Measurements from ENCODE around the gene KCNAB2. TPM values are rescaled to one million over a fixed set of nuclear protein-coding genes. Genes with fewer than 3 reads are reported as not detected.
A peak's percentile ranks its signal among the peaks of the same experiment; 100 is the strongest.

Gene KCNAB2
- total RNA-seq, 8 experiments from 2014 or later = 6.3 to 21.9 (median 11.5) TPM

GRCh38 chr1:6142734-6143133 is 97.0 kb downstream of the KCNAB2 start:
- ATAC-seq (replicated peaks in 6 of 8) = no peak
- Histone ChIP-seq H3K4me1 (replicated peaks in 1 of 2) (peaks cover 14 to 20% of the 10 kb centered on the region in 2 donors), H3K4me3 (no peak overlapping the region), H3K27ac (no peak overlapping the region)
- 40 to 100% (median 86%) methylated on average over 1 to 4 of the region's 4 CpGs; no CpG with 5 or more reads in 2 of the 10 experiments for WGBS, 10 experiments
- in situ Hi-C loops (cut with MboI; ENCODE audit: low pct_unique_long_range_greater_than_20kb in 2 of 9, low sequenced_read_pairs in 9 of 9, unreplicated experiment in 9 of 9) = no loop called here

DNA sequence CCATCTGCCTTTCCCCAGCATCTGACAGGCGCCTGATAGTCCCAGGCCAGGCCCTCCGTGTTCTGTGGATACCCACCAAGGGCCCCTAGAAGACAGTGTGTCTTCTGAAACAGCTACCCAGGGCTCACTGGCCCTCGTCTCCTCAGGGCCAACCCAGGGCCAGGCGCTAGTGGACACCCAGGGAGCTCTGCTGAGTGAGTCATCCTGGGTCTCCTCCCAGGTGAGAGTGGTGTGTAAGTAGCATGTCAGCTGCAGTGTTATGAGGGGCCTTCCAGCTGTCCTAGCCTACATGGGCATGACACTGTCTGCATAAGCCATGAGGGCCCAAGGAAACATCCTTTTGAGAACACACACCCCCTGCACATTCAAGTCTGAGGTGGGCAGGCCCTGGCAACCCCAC is 97.7 kb downstream of the KCNAB2 start:
- H3K4me1 ChIP-seq (replicated peaks in 1 of 2) = peaks cover 14 to 24% of the 10 kb centered on the region in 2 donors
- H3K27ac ChIP-seq = no peak overlapping the region
- peak in 7 of 8 experiments; percentile 50 to 76 (median 70) for ATAC-seq (replicated peaks in 6 of 8)
- 53 to 100% (median 92%) methylated on average over 1 to 3 of the region's 4 CpGs; no CpG with 5 or more reads in 3 of the 10 experiments for WGBS, 10 experiments
- in situ Hi-C loops (cut with MboI; ENCODE audit: low pct_unique_long_range_greater_than_20kb in 2 of 9, low sequenced_read_pairs in 9 of 9, unreplicated experiment in 9 of 9) = no loop called here
- H3K4me3 ChIP-seq = no peak overlapping the region

DNA sequence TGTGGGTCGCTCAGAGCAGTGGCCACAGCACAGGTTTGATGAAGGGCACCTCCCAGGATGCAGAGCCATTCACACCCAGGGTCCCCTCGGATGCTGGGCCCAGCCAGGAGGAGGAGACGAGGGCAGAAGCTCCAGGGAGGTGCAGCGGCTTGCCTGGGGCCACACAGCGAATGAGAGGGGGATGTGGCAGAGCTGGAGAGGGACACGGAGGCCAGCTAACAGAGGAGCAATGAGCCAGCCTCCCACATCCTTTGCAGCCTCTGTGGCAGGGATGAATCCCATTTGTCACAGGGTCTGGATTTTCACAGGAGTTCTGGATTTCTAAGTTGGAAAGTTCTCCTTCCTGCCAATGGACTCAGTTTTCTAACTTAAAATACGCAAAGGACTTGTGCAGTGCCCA is 98.5 kb downstream of the KCNAB2 start:
- 33 to 90% (median 72%) methylated on average over 1 to 5 of the region's 7 CpGs; no CpG with 5 or more reads in 6 of the 10 experiments for WGBS, 10 experiments
- H3K4me3 ChIP-seq = no peak overlapping the region
- peaks cover 17 to 29% of the 10 kb centered on the region in 2 donors for H3K4me1 ChIP-seq (replicated peaks in 1 of 2)
- in situ Hi-C loops (cut with MboI; ENCODE audit: low pct_unique_long_range_greater_than_20kb in 2 of 9, low sequenced_read_pairs in 9 of 9, unreplicated experiment in 9 of 9) = no loop called here
- ATAC-seq (replicated peaks in 6 of 8) = no peak
- H3K27ac ChIP-seq = no peak overlapping the region

- Histone ChIP-seq H3K4me3 (no peak overlapping the region), H3K4me1 (replicated peaks in 1 of 2) (peaks cover 19 to 31% of the 10 kb centered on the region in 2 donors), H3K27ac (no peak overlapping the region)
- 8 to 42% (median 20%) methylated on average over 2 to 14 of the region's 16 CpGs; no CpG with 5 or more reads in 3 of the 10 experiments for WGBS, 10 experiments
- in situ Hi-C loops (cut with MboI; ENCODE audit: low pct_unique_long_range_greater_than_20kb in 2 of 9, low sequenced_read_pairs in 9 of 9, unreplicated experiment in 9 of 9) = no loop called here
- ATAC-seq (replicated peaks in 6 of 8) = peak in 1 of 8 experiments; percentile 7
Measured at GRCh38 chr1:6144647-6145395, 99.1 kb downstream of the KCNAB2 start.

GRCh38 chr1:6145396-6145750 is 99.7 kb downstream of the KCNAB2 start:
- Histone ChIP-seq H3K27ac (no peak overlapping the region), H3K4me1 (replicated peaks in 1 of 2) (peaks cover 19 to 31% of the 10 kb centered on the region in 2 donors), H3K4me3 (no peak overlapping the region)
- 13 to 100% (median 62%) methylated on average over 1 to 2 of the region's 2 CpGs; no CpG with 5 or more reads in 5 of the 10 experiments for WGBS, 10 experiments
- no peak for ATAC-seq (replicated peaks in 6 of 8)
- in situ Hi-C loops (cut with MboI; ENCODE audit: low pct_unique_long_range_greater_than_20kb in 2 of 9, low sequenced_read_pairs in 9 of 9, unreplicated experiment in 9 of 9) = no loop called here

DNA sequence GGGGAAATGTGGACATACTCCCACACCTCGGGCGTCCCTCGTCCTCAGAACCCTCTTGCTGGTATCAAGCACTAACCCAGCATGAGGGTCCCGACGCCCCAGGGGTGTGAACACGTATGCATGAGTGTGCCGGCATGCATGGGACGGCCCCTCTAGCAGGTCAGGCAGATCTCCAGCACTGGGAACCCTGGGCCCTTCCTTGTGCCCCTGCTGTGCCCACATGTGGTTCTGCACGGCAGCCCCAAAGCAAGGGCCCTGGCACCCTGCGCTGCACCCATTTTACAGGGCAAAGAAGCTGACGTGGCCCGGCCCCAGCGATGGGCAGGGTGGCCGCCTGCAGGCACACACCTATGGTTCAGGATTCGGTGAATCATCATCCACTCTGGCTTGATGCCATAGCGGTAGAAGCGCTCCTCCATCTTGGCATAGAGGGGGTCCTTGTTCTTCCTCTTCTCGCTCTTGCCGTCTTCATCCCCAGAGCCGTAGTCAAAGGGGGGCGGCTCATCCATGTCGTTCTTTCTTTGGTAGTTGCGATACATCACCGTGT is 100.2 kb downstream of the KCNAB2 start:
- in situ Hi-C loops (cut with MboI; ENCODE audit: low pct_unique_long_range_greater_than_20kb in 2 of 9, low sequenced_read_pairs in 9 of 9, unreplicated experiment in 9 of 9) = no loop called here
- no peak overlapping the region for H3K27ac ChIP-seq
- no peak overlapping the region for H3K4me3 ChIP-seq
- peaks cover 19 to 31% of the 10 kb centered on the region in 2 donors for H3K4me1 ChIP-seq (replicated peaks in 1 of 2)
- WGBS, 10 experiments = 68 to 100% (median 88%) methylated on average over 3 to 7 of the region's 24 CpGs; no CpG with 5 or more reads in 6 of the 10 experiments
- ATAC-seq (replicated peaks in 6 of 8) = no peak

DNA sequence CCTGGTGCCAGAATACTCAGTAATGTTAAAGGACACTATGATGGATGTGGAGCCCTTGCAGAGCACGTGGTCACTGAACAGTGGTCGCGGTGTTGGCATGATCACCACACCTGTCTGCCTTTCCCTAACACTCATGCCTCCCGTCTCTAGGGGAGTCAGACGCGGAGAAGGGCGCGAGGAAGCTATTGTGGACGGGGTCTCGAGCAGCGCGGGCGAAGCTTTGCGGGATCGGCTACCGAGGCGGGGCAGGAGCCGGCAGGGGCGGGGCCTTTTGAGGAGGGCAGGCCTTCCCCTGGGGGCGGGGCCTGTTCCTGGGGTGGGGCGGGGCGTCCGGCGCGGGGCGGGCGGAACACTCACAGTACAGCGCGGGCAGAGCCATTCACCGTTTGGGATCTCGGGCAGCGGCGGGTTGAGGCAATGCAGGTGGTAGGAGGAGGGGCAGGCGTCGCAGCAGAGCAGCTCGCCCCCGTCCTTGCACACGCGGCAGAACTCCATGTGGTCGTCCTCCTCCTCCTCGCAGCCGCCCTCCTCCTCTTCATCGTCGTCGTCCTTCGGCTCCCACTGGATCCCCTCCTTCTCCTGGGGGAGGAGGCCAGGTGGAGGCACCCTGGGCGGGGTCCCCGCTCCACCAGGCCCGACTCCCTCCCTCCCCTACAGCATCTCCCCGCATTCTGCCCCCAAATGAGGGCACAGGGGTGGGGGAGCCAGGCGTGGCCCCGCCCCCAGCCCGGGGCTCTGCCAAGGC is 103.0 kb downstream of the KCNAB2 start:
- Histone ChIP-seq H3K4me3 (peak overlapping the region; percentile 5 to 21 (median 12)), H3K4me1 (replicated peaks in 1 of 2) (peaks cover 31 to 43% of the 10 kb centered on the region in 2 donors), H3K27ac (no peak overlapping the region)
- ATAC-seq (replicated peaks in 6 of 8) = peak; percentile 79 to 95 (median 87)
- in situ Hi-C loops (cut with MboI; ENCODE audit: low pct_unique_long_range_greater_than_20kb in 2 of 9, low sequenced_read_pairs in 9 of 9, unreplicated experiment in 9 of 9) = no loop called here
- WGBS, 10 experiments = 0 to 5% (median 0%) methylated on average over 4 to 10 of the region's 53 CpGs; no CpG with 5 or more reads in 7 of the 10 experiments

DNA sequence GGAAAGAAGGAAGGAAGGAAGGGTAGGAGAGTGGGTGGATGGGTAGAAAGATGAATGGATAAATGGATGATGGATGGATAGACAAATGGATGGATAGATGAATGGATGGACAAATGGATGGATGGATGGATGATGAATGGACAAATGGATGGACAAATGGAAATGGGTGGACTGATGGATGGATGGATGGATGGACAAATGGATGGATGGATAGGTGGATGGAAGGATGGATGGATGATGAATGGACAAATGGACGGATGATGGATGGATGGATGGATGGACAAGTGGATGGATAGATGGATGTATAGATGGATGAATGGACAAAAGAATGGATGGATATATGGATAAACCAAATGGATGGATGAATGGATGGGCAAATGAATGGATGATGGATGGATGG is 103.9 kb downstream of the KCNAB2 start:
- ATAC-seq (replicated peaks in 6 of 8) = no peak
- H3K27ac ChIP-seq = no peak overlapping the region
- WGBS, 10 experiments = 45 to 100% (median 90%) methylated on average over 1 of the region's 1 CpG
- in situ Hi-C loops (cut with MboI; ENCODE audit: low pct_unique_long_range_greater_than_20kb in 2 of 9, low sequenced_read_pairs in 9 of 9, unreplicated experiment in 9 of 9) = no loop called here
- H3K4me3 ChIP-seq = no peak overlapping the region
- peaks cover 26 to 34% of the 10 kb centered on the region in 2 donors for H3K4me1 ChIP-seq (replicated peaks in 1 of 2)

DNA sequence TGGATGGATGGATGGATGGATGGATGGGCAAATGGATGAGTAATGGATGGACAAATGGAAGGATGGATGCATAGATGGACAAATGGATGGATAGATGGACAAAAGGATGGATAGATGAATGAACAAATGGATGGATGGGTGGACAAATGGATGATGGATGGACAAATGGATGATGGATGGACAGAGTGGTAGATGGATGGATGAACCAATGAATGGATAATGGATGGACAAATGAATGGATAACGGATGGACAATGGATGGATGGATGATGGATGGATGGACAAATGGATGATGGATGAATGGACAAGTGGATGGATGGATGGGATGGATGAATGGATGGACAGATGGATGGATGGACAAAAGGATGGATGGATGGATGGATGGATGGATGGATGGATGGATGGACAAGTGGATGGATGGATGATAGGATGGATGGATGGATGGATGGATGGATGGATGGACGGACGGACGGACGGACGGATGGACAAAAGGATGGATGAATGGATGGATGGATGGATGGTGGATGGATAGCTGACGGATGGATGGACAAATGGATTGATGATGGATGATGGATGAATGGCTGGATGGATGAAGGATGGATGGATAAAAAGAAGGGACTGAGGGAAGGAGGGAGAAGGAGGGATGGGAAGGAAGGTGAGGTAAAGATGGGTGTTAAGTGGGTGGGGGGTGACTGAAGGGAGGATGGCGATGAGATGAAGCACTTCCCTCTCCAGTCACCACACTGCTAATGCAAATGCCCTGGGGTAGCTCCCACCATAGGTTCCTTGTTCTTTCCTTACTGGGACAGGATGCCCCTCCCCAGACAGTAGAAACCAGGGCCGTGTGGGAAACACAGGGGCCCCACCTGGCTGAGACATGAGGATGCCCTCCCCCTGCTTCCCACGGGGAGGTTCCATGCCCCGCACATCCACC is 104.6 kb downstream of the KCNAB2 start:
- no peak for ATAC-seq (replicated peaks in 6 of 8)
- in situ Hi-C loops (cut with MboI; ENCODE audit: low pct_unique_long_range_greater_than_20kb in 2 of 9, low sequenced_read_pairs in 9 of 9, unreplicated experiment in 9 of 9) = no loop called here
- Histone ChIP-seq H3K4me1 (replicated peaks in 1 of 2) (peaks cover 19 to 27% of the 10 kb centered on the region in 2 donors), H3K4me3 (no peak overlapping the region), H3K27ac (no peak overlapping the region)
- WGBS, 10 experiments = 47 to 95% (median 79%) methylated on average over 3 to 8 of the region's 11 CpGs

Other genes starting within 250 kb of the KCNAB2 start
- 10 to 100 TPM in 4 of 8 experiments, 1 to 10 TPM in 4; 4.5 to 20.2 (median 11.0) TPM for gene NPHP4, start 53.5 kb upstream of the KCNAB2 start, total RNA-seq
- 10 to 100 TPM in 1 of 8 experiments, 1 to 10 TPM in 1, under 1 TPM in 6; 0.15 to 18.4 (median 0.63) TPM for gene CHD5, start 134.4 kb downstream of the KCNAB2 start, total RNA-seq
- gene RPL22, start 153.7 kb downstream of the KCNAB2 start, total RNA-seq = 100 to 1,000 TPM; 340 to 786 (median 466) TPM
- gene RNF207, start 160.2 kb downstream of the KCNAB2 start, total RNA-seq = 100 to 1,000 TPM in 1 of 8 experiments, 10 to 100 TPM in 2, 1 to 10 TPM in 5; 1.8 to 149 (median 7.3) TPM
- gene ICMT, start 190.1 kb downstream of the KCNAB2 start, total RNA-seq = 10 to 100 TPM; 26.5 to 62.1 (median 36.1) TPM
- under 1 TPM in 3 of 8 experiments, not detected in 5; 0.37 to 0.66 (median 0.42) TPM for gene HES3, start 198.3 kb downstream of the KCNAB2 start, total RNA-seq
- 10 to 100 TPM; 13.0 to 44.0 (median 15.3) TPM for gene GPR153, start 215.2 kb downstream of the KCNAB2 start, total RNA-seq